HepG2 (cell line): Measurements from ENCODE around the gene RNASE13. TPM values are rescaled to one million over a fixed set of nuclear protein-coding genes. Genes with fewer than 3 reads are reported as not detected.

Experiments used
- ASH2L ChIP-seq: fragments of 300-600, 200-600 bp; sonication (generic); IDR thresholded peaks from 2 replicates; pipeline ENCODE4 v1.7.0; 2017; ENCODE audit warnings: low read depth, mild to moderate bottlenecking, moderate library complexity, mixed read lengths, low read length; ENCODE audit not compliant: insufficient read length
- CCDC6 ChIP-seq: sonication (generic); formaldehyde crosslinking; IDR thresholded peaks from 2 replicates; pipeline ENCODE4 v1.8.1; 2022; ENCODE audit warnings: mild to moderate bottlenecking, missing genetic modification reagents, moderate library complexity
- DZIP1 ChIP-seq: sonication (generic); formaldehyde crosslinking; IDR thresholded peaks from 2 replicates; pipeline ENCODE4 v1.5.0; 2020; ENCODE audit warnings: mild to moderate bottlenecking, missing genetic modification reagents
- HNRNPK ChIP-seq: fragments of 200-400 bp; formaldehyde crosslinking; IDR thresholded peaks from 2 replicates; pipeline ENCODE4 v1.6.1; 2018; ENCODE audit warnings: low read length, low read depth, moderate library complexity, mild to moderate bottlenecking; ENCODE audit not compliant: poor library complexity, severe bottlenecking
- NFYC ChIP-seq: IDR thresholded peaks from 2 replicates; pipeline ENCODE4 v1.6.1; 2016; ENCODE audit warnings: missing genetic modification reagents, missing compliant biosample characterization
- NR0B2 ChIP-seq: sonication (generic); formaldehyde crosslinking; IDR thresholded peaks from 2 replicates; pipeline ENCODE4 v1.4.0; 2020; ENCODE audit warnings: mild to moderate bottlenecking, missing genetic modification reagents
- POLR2AphosphoS5 ChIP-seq: IDR thresholded peaks from 2 replicates; pipeline ENCODE4 v1.6.1; 2012; ENCODE audit warnings: low read depth, low read length
- PRMT3 ChIP-seq: sonication (generic); formaldehyde crosslinking; IDR thresholded peaks from 2 replicates; pipeline ENCODE4 v1.8.1; 2022; ENCODE audit warnings: low read depth, mild to moderate bottlenecking, moderate library complexity, missing genetic modification reagents, borderline replicate concordance
- RXRB ChIP-seq: IDR thresholded peaks from 2 replicates; pipeline ENCODE4 v1.6.1; 2016; ENCODE audit warnings: borderline replicate concordance, missing genetic modification reagents, missing compliant biosample characterization
- ZFP37 ChIP-seq: sonication (generic); formaldehyde crosslinking; IDR thresholded peaks from 2 replicates; pipeline ENCODE4 v1.4.0; 2020; ENCODE audit warnings: missing genetic modification reagents, borderline replicate concordance
- ZNF224 ChIP-seq: sonication (generic); formaldehyde crosslinking; IDR thresholded peaks from 2 replicates; pipeline ENCODE4 v1.5.0; 2020; ENCODE audit warnings: mild to moderate bottlenecking, missing genetic modification reagents
- ZNF746 ChIP-seq: sonication (generic); formaldehyde crosslinking; IDR thresholded peaks from 2 replicates; pipeline ENCODE4 v1.8.0; 2022; ENCODE audit warnings: mild to moderate bottlenecking, missing genetic modification reagents
- polyA plus RNA-seq, 8 experiments: library from polyadenylated mRNA; depleted of rRNA in 3 of 8; stranded (reverse) in 7 of 8; unstranded in 1 of 8; fragments of >200 nt; fragmentation: Illumina TruSeq in 4 of 8; extraction: Trizol in 4 of 8; gene quantifications; 2 replicates each; pipeline versions ENCODE4 v1.2.1 to v1.2.3, GENCODE V29; 2011 to 2016; ENCODE audit warnings: low read depth in 4 of 8, missing spikeins in 1 of 8, mixed read lengths in 1 of 8; ENCODE audit not compliant: insufficient read depth in 1 of 8
- total RNA-seq, 5 experiments: library from RNA; depleted of rRNA; stranded (reverse); fragments of >200 nt; fragmentation: Illumina TruSeq; extraction: Trizol; gene quantifications; 2 replicates each; pipeline ENCODE4 v1.2.3, GENCODE V29; 2016; ENCODE audit warnings: low read depth in 1 of 5
- TF ChIP-seq, protein P1 (sequence below): sonication (generic); formaldehyde crosslinking; IDR thresholded peaks from 2 replicates; pipeline ENCODE4 v1.8.1; 2023; ENCODE audit warnings: mild to moderate bottlenecking, moderate library complexity, missing genetic modification reagents
- TF ChIP-seq, protein P2 (sequence below): sonication (generic); formaldehyde crosslinking; IDR thresholded peaks from 2 replicates; pipeline ENCODE4 v1.4.0; 2020; ENCODE audit warnings: missing genetic modification reagents
- TF ChIP-seq, protein P3 (sequence below): sonication (generic); formaldehyde crosslinking; conservative IDR thresholded peaks from 2 replicates; pipeline ENCODE4 v1.8.1; 2023; ENCODE audit warnings: missing genetic modification reagents
- TF ChIP-seq, protein P4 (sequence below): sonication (generic); formaldehyde crosslinking; IDR thresholded peaks from 2 replicates; pipeline ENCODE4 v1.8.0; 2022; ENCODE audit warnings: missing genetic modification reagents, mild to moderate bottlenecking, moderate library complexity, borderline replicate concordance

The RNASE13 gene
- total and polyA plus RNA-seq, 2 of the 13 experiments (the other 11 are each of a cell fraction or from before 2014, with no cell fraction given): 1.0 TPM; not detected in 1

GRCh38 chr14:21023817-21024584 lies 10.6 kb downstream of the RNASE13 start (continued):
- TF ChIP-seq DZIP1 (CRISPR knock-in tag) (no peak), RXRB (CRISPR knock-in tag) (peak; percentile 78), HNRNPK (no peak), ASH2L (peak; percentile 23), ZNF224 (0 out of 2 replicates have a peak, but pooled peaks have one; percentile 66), PRMT3 (0 out of 2 replicates have a peak, but pooled peaks have one; percentile 36), CCDC6 (peak; percentile 31; the same call in 1 of the 2 replicates), NFYC (CRISPR knock-in tag) (0 out of 2 replicates have a peak, but pooled peaks have one; percentile 26), POLR2AphosphoS5 (peak; percentile 37; the same call in 1 of the 2 replicates), ZFP37 (CRISPR knock-in tag) (no peak), ZNF746 (CRISPR knock-in tag) (0 out of 2 replicates have a peak, but pooled peaks have one; percentile 37), NR0B2 (CRISPR knock-in tag) (no peak)
- TF ChIP-seq, protein P1, sequence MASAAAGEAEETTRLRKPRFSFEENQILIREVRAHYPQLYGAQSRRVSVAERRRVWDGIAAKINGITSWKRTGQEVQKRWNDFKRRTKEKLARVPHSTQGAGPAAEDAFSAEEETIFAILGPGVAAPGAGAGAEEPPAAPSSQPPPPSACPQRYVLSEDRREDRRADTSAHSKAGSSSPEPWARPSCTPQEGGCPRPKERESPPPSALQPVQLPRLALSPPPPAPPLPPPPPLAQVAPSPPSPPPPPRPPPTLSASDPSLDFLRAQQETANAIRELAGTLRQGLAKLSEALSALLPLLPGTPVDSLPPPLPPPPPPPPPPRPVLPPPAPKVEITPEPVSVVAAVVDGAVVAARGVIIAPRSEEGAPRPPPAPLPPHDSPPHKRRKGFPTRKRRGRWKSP (CRISPR knock-in tag): 0 out of 2 replicates have a peak, but pooled peaks have one; percentile 33
- TF ChIP-seq, protein P2, sequence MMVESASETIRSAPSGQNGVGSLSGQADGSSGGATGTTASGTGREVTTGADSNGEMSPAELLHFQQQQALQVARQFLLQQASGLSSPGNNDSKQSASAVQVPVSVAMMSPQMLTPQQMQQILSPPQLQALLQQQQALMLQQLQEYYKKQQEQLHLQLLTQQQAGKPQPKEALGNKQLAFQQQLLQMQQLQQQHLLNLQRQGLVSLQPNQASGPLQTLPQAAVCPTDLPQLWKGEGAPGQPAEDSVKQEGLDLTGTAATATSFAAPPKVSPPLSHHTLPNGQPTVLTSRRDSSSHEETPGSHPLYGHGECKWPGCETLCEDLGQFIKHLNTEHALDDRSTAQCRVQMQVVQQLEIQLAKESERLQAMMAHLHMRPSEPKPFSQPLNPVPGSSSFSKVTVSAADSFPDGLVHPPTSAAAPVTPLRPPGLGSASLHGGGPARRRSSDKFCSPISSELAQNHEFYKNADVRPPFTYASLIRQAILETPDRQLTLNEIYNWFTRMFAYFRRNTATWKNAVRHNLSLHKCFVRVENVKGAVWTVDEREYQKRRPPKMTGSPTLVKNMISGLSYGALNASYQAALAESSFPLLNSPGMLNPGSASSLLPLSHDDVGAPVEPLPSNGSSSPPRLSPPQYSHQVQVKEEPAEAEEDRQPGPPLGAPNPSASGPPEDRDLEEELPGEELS: 0 out of 2 replicates have a peak, but pooled peaks have one; percentile 8
- TF ChIP-seq, protein P3, sequence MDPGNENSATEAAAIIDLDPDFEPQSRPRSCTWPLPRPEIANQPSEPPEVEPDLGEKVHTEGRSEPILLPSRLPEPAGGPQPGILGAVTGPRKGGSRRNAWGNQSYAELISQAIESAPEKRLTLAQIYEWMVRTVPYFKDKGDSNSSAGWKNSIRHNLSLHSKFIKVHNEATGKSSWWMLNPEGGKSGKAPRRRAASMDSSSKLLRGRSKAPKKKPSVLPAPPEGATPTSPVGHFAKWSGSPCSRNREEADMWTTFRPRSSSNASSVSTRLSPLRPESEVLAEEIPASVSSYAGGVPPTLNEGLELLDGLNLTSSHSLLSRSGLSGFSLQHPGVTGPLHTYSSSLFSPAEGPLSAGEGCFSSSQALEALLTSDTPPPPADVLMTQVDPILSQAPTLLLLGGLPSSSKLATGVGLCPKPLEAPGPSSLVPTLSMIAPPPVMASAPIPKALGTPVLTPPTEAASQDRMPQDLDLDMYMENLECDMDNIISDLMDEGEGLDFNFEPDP: no peak
- TF ChIP-seq, protein P4, sequence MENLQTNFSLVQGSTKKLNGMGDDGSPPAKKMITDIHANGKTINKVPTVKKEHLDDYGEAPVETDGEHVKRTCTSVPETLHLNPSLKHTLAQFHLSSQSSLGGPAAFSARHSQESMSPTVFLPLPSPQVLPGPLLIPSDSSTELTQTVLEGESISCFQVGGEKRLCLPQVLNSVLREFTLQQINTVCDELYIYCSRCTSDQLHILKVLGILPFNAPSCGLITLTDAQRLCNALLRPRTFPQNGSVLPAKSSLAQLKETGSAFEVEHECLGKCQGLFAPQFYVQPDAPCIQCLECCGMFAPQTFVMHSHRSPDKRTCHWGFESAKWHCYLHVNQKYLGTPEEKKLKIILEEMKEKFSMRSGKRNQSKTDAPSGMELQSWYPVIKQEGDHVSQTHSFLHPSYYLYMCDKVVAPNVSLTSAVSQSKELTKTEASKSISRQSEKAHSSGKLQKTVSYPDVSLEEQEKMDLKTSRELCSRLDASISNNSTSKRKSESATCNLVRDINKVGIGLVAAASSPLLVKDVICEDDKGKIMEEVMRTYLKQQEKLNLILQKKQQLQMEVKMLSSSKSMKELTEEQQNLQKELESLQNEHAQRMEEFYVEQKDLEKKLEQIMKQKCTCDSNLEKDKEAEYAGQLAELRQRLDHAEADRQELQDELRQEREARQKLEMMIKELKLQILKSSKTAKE (CRISPR knock-in tag): peak; percentile 67; the same call in 1 of the 2 replicates
